Fibroblast of skin of left biceps (primary cell): Measurements from ENCODE around the gene COBLL1.

Source experiments
- DNase-seq, 2 experiments: peaks; one replicate each; pipeline ENCODE4 v3.0.0-alpha.2; 2013; ENCODE audit warnings: low read depth in 2 of 2

COBLL1 gene

DNA sequence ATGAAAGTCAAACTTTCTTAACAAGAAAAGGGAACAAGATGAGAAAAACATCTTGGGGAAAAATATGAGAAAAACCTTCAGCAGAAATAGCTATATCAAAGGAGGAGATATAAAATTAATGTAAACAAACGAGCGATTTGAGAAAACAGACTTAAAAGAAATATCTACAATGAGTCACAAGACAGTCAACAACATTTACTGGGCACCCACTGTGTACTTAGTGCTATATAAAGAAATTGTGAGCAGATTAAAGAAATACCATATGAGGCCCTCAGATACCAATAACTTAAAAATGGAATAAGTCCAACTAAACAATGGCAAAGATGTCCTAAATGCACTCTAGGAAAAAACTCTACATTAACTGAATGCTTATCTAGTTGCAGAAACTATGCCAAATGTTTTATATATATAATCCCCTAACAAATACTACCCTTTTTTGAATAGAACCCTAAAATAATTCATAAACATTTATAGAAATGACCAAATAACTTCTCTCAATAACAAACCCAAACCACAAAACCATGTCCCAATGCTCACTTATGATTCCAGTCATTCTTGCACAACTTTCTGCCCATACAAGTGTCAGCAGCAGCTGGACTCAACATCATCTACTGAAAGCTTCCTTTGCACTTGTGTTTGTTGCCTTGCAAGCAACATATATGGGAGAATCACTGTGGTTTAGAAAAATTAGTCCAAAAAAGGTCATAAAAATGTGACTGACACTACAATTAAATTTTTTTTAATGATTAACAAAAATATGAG lies 83.5 kb downstream of the COBLL1 start:
- no peak for DNase-seq

DNA sequence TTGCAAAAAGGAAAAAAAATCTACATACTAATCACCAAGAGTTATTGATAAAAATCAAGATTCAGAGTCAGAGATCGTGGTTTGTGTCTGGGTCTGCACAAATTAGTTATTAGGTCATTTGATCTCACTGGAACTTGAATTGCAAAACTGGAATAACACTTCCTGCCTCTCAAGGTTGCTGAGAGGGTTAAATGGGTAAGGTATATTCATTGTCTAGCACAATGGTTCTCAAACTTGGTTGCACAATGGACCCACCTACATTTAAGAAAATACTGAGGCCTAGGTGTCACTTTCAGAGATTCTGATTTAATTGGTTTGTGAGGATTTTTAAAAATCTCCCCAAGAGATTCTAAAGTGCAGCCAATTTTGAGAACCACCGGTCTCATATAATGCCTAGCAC lies 84.8 kb downstream of the COBLL1 start:
- no peak for DNase-seq

DNA sequence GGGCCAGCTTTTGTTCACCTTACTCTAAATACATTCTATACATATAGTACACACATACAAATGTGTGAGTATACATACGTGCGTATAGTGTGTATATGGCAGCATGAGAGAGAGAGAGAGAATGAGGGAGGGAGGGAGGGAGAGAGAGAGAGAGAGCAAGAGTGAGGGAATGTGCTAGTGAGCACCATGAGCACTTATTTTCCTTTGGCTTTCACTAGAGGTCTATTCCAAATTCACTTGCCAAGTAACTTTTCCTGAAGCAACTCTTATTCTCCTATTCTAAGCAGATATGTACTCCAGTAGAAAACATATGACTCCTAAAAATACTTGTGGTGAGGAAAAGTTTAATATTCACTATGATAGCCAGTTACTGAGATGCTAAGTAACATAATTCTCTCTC lies 85.7 kb downstream of the COBLL1 start:
- no peak for DNase-seq

GRCh38 chr2:164754157-164755093 lies 87.2 kb downstream of the COBLL1 start:
- no peak for DNase-seq

DNA sequence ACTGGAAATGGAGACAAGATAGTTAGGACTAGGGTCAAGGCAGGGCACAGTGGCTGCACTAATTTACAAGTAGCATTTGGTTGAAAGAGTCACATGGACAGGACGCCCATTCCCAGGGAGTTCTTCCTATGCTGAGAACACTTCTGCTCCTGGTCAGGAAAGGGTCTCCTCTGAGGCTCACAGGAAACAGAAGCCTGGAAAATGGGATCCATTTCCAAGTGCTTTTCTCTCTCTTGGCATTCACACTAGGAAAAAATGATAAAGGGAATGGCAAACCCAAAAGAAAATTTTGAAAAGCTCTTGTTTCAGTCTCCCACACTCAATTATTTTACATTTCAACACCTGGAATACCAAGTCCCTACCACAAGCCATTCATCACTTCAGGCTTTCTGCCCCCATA lies 88.7 kb downstream of the COBLL1 start:
- DNase-seq = no peak

DNA sequence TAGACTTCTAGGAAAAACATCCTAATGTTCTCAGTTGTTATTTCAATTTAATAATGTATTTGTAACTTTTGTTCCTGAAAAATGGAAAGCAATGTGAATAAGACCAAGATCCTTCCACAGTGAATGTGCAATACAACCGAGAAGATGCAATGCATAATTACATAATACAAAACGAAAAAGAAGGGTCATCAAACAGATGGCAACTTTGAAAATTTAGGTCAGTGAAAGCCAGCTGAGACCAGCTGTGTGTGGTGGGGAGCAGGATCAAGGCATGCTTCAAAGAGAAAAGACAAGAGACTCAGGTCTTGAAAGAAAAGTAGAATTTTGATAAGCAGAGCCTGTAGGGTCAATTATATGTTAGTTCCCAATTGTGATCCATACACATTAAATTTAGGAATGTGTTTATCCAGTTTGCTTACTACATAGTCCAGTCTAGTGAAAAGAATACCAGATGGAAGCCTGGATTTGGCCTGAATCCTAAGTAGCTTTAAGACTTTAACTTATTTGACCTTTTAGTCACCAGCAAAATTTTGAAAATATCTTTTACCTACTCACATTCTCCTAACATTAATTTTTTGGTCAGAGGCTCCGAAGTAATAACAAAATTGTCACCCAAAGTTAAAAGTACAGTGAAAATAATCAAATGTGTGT lies 93.7 kb downstream of the COBLL1 start:
- no peak for DNase-seq

DNA sequence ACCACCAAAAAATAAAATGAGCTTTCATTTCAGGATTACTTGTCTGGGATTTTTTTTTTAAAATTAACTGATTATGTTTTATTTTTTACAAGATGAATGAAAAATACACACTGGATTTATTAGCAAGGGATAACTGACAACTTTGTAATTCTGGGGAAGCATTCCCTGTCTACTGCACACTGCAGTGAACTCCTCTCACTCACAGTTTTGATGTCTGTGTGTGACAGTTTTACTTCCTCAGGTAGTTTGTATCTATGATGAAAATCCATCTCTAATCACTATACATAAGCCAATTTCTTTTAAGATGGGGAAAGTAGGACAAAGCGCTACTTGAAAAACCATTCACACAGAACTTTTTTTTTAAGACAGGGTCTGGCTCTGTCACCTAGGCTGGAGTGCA lies 94.5 kb downstream of the COBLL1 start:
- no peak for DNase-seq

DNA sequence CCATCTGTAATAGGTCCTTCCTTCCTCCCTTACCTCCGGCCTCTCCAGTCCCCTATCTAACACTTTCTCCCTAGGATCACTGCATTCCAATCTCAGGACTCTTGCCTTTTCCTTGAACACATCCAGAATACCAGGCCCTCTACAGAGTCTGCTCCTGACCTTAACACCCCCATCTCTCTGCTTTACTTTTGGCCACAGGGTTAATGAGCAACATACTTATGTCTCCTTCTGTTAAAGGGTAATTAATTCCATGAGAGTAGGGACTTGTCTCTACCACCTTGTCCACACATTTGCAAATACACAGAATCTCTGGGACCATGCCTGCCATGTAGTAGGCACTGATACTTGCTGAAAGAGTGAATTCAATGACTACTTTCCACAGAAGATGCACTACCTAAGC lies 94.9 kb downstream of the COBLL1 start:
- DNase-seq = no peak

GRCh38 chr2:164745012-164745797 lies 96.4 kb downstream of the COBLL1 start:
- DNase-seq = no peak

DNA sequence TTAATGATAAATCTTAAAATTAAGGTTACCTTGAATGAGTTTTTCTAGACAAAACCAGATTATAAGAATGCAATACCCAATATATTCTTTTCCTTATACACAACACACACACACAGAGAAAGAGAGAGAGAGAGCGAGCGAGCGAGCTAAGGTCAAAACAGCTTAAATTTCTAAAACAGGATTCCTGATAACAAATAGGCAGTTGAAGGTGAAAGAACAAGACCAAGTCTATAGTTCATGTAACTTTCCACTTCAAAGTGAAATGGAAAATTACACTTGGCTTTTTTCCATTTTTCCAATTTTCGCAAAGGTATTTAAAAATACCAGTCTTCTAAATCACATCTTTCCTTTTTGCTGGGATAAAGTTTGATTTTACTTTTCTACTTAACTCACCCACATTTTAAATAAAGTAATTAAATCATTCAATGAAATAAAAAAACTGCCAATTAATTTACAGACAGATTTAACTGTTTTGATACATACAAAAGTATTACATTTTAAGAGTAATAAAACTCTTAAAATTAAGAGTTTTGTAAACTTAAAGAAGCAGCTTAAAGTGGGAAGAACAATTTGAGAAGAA lies 98.8 kb downstream of the COBLL1 start:
- no peak for DNase-seq

DNA sequence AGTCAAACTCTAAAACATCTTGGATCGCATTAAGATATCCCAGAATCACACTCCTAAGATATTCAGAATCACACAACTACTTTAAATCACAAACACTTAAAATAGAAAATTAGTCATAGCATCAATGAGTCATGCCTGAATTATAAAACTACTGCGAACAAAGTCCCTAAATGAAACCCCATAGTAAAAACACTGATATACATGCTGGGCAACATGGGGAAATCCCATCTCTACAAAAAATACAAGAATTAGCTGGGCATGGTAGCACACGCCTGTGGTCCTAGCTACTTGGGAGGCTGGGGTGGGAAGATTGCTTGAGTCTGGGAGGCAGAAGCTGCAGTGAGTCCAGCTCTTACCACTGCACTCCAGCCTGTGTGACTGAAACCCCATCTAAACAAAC lies 101.7 kb downstream of the COBLL1 start:
- DNase-seq = no peak

GRCh38 chr2:164737612-164738081 lies 104.0 kb downstream of the COBLL1 start:
- DNase-seq = peak in 1 of 2 experiments; percentile 13

DNA sequence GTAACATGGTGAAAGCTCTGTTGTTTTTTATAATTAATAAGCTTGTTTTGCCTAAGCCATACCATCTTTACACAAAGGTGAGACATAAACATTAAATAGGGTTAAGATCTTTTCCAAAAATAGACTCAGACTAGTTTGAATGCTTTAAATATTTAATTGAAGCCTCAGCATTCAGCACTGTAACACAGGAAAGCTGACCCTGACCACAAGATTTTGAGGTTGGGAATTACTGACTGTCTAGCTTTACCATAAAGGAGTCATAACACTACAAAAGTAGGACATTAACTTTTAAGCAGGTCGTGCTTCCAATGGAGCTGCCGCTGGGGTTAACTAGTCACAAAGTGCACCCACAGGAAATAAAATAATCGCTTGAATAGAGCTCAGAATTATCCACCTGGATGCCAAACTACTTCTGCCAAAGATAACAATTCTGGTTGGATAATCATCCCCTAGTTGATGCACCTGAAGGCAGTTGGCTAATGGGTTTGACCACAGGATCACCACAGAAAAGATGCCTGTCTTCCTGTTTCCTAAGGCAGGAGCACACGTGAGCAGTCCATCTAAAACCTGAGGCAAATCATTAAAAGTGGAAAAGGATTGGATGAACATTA lies 106.2 kb downstream of the COBLL1 start:
- DNase-seq = no peak

GRCh38 chr2:164734196-164734595 lies 107.4 kb downstream of the COBLL1 start:
- DNase-seq = no peak

DNA sequence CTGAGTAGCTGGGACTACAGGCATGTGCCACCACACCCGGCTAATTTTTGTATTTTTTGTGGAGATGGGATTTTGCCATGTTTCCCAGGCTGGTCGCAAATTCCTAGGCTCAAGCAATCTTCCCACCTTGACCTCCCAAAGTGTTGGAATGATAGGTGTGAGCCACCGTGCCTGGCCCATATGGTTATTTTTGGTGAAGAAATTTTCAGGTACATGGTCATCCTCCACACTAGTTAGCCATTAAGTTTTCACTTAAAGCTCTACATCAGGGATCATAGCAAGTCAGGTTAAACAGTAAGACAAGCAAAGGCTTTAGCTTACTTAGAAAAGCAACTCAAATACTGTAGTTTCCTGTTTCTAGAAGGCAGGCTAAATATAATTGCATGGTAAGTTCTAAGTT lies 116.1 kb downstream of the COBLL1 start:
- no peak for DNase-seq

DNA sequence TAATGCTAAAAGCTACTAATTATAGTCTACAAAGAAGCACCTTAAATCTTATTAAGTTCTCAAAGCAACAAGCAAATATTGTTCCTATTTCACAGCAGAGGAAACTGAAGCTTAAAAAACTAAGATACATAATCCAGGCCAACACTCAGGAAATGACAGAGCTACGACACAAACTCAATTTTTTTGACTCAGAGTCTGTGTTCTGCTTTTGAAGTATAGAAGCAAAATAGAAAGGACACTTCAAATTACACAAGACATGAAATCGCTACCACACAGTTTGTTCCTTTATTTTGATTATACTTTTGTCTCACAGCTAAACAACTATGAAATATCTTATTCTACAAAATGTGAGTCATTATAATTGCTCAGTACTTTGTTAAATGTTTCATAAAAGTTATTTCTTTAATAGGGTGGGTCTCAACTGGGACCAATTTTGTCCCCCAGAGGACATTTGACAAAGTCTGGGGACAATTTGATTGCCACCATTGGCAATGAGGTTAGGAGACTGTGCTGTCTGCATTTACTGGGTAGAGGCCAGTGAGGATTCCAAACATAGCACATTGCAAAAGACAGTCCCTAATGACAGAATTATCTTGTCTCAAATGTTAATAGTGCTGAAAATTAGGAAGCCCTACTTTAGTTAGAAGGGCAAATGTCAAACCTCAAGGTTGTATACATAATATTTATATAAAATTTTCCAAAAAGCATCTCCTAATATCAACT lies 118.8 kb downstream of the COBLL1 start:
- no peak for DNase-seq

DNA sequence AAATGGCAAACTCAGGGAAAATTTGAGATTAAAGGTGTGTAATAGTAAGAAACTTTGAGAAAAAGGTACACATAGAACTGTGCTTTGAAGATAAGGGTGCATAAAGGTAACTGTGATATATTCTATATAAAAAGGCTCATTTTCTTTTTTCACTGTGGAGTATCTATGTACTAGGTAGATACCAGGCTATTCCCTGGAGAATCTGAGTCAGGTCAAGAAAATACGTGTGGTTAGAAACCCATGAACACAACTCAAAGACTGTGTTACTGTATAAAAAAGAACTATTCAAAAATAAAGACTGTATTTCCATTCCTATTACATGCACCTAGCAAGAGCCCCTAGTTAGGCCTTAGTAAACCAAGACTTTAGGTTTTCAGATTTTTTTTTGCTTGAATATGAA lies 120.2 kb downstream of the COBLL1 start:
- no peak for DNase-seq

DNA sequence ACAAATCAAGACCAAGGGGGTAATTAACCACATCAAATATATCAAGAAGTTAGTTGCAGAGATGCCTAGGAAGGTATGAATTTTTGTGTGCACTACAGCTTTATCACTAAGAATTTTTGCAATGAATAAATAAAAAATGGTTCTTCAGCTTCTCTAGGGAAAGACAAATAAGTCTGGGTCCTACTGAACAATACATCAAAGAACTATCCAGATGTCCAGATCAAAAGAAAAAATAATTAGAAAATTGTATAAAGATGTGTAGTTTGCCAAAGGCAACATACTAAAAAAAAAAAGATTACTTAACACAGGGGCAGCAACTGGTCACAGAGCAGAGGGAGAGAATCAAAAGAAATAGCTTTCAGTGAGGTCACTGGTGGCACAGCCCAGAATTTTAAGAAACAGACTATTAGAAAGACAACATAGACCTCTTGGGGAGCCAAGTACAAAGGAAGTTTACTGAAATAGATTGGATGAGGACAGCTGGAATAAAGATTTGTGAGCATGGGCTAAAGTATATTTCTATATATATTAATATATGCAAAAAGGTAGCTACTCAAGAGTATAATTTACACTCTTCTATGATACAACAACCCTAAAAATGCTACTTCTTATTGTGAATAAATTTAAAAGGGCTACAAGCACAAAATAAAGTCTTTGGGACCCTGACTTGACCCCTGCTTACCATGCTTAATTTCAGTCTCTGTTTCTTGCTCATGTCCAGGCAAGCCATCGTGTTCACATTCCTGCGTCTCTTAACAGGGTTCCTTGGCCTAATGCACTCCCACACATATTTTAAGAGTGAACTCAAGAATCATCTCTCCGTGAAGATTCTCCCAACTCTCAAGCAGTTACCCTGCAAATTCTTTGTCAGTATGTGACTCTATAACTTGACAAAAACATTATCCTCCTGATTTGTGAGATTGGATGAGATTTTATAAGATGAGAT lies 121.4 kb downstream of the COBLL1 start:
- DNase-seq = no peak
